IMR-90 (cell line): ENCODE results near the gene ANKH. TPM values are rescaled to one million over a fixed set of nuclear protein-coding genes. Genes with fewer than 3 reads are reported as not detected.

Experiments used
- ATAC-seq: fragments of 200-7000 bp; cut with Tn5 transposase; 2 replicates; pipeline ENCODE4 v1.9.1; 2020; ENCODE audit warnings: low read depth, mild to moderate bottlenecking, moderate library complexity
- BruUV-seq: library from RNA; stranded (reverse); fragments of 400-500 nt; replicated peaks from 2 replicates; lab custom pipeline; 2021; lab: Mats Ljungman, UMichigan
- CTCF ChIA-PET: fragments of 300-600 bp; formaldehyde crosslinking; extraction: SDS; loops from one replicate; lab custom pipeline; 2021; ENCODE audit warnings: antibody characterized with exemption; lab: Yijun Ruan, JAX
- POLR2A ChIA-PET: fragments of 300-600 bp; sonication (Branson Sonifier 250); formaldehyde crosslinking; loops from one replicate; lab custom pipeline; 2022; ENCODE audit warnings: antibody characterized with exemption; ENCODE audit not compliant: unreplicated experiment; lab: Charles Lee
- DNase-seq: peaks from one replicate; pipeline ENCODE4 v3.0.0; 2013
- H2AFZ ChIP-seq: replicated peaks from 2 replicates; pipeline ENCODE3; 2013; ENCODE audit warnings: low read length, mild to moderate bottlenecking; ENCODE audit not compliant: poor library complexity
- H2AK5ac ChIP-seq: 2 replicates; pipeline ENCODE4 v1.6.1; 2013; ENCODE audit warnings: low read depth, low read length, inconsistent platforms
- H2AK9ac ChIP-seq: replicated peaks from 2 replicates; pipeline ENCODE3; 2013; ENCODE audit warnings: mild to moderate bottlenecking, low read depth, low read length, moderate library complexity; ENCODE audit not compliant: poor library complexity
- H2BK120ac ChIP-seq: 2 replicates; pipeline ENCODE4 v1.6.1; 2013; ENCODE audit warnings: low read depth, low read length, inconsistent platforms
- H2BK15ac ChIP-seq: 3 replicates; pipeline ENCODE4 v1.6.1; 2013; ENCODE audit warnings: low read depth, low read length, inconsistent platforms
- H2BK20ac ChIP-seq: 2 replicates; pipeline ENCODE4 v1.6.1; 2013; ENCODE audit warnings: low read depth, mild to moderate bottlenecking, inconsistent platforms, low read length, moderate library complexity
- H2BK5ac ChIP-seq: 2 replicates; pipeline ENCODE4 v1.6.1; 2013; ENCODE audit warnings: mild to moderate bottlenecking, low read depth, low read length, inconsistent platforms; ENCODE audit not compliant: poor library complexity, severe bottlenecking
- H3K14ac ChIP-seq: replicated peaks from 2 replicates; pipeline ENCODE4 v1.6.1; 2013; ENCODE audit warnings: low read depth, low read length, inconsistent platforms
- H3K18ac ChIP-seq: 2 replicates; pipeline ENCODE4 v1.6.1; 2013; ENCODE audit warnings: low read depth, low read length, control low read depth
- H3K23ac ChIP-seq: 2 replicates; pipeline ENCODE4 v1.6.1; 2013; ENCODE audit warnings: low read depth, low read length, inconsistent platforms
- H3K27ac ChIP-seq: 2 replicates; pipeline ENCODE4 v1.5.1; 2013; ENCODE audit warnings: mild to moderate bottlenecking, control low read depth, low read length; ENCODE audit not compliant: insufficient read depth
- H3K27me3 ChIP-seq: 2 replicates; pipeline ENCODE4 v1.6.1; 2013; ENCODE audit warnings: low read length; ENCODE audit not compliant: control insufficient read depth, insufficient read depth
- H3K36me3 ChIP-seq: 2 replicates; pipeline ENCODE4 v1.6.1; 2013; ENCODE audit warnings: low read length, mixed read lengths; ENCODE audit not compliant: control insufficient read depth, insufficient read depth
- H3K4ac ChIP-seq: 2 replicates; pipeline ENCODE4 v1.6.1; 2013; ENCODE audit warnings: low read depth, low read length, inconsistent platforms
- H3K4me1 ChIP-seq: 2 replicates; pipeline ENCODE4 v1.6.1; 2013; ENCODE audit warnings: low read length, mixed read lengths; ENCODE audit not compliant: control insufficient read depth, insufficient read depth
- H3K4me2 ChIP-seq: 2 replicates; pipeline ENCODE4 v1.6.1; 2013; ENCODE audit warnings: low read depth, mild to moderate bottlenecking, control low read depth, low read length, moderate library complexity
- H3K4me3 ChIP-seq: 2 replicates; pipeline ENCODE4 v1.5.1; 2013; ENCODE audit warnings: low read depth, mild to moderate bottlenecking, control low read depth, low read length, moderate library complexity; ENCODE audit not compliant: insufficient read depth
- H3K56ac ChIP-seq: 2 replicates; pipeline ENCODE4 v1.6.1; 2013; ENCODE audit warnings: low read length, inconsistent platforms; ENCODE audit not compliant: insufficient read depth; ENCODE audit errors: extremely low read depth
- H3K79me1 ChIP-seq, 2 experiments: 2 replicates each; pipeline ENCODE4 v1.6.1; 2013; ENCODE audit warnings: low read length in 2 of 2, inconsistent platforms in 1 of 2, low read depth in 1 of 2
- H3K9ac ChIP-seq: 2 replicates; pipeline ENCODE4 v1.6.1; 2013; ENCODE audit warnings: low read depth, low read length, control low read depth
- H3K9me1 ChIP-seq: 2 replicates; pipeline ENCODE4 v1.6.1; 2013; ENCODE audit warnings: low read length, inconsistent platforms; ENCODE audit not compliant: insufficient read depth
- H3K9me3 ChIP-seq: 2 replicates; pipeline ENCODE4 v1.6.1; 2013; ENCODE audit warnings: low read length; ENCODE audit not compliant: control insufficient read depth, insufficient read depth
- H4K20me1 ChIP-seq: 2 replicates; pipeline ENCODE4 v1.6.1; 2013; ENCODE audit warnings: low read length, inconsistent platforms; ENCODE audit not compliant: insufficient read depth
- H4K5ac ChIP-seq: 2 replicates; pipeline ENCODE4 v1.6.1; 2013; ENCODE audit warnings: mild to moderate bottlenecking, low read depth, low read length, control low read depth
- H4K8ac ChIP-seq, 2 experiments: 2 replicates each; pipeline ENCODE4 v1.6.1; 2013; ENCODE audit warnings: low read depth in 2 of 2, low read length in 2 of 2, control low read depth in 1 of 2, inconsistent platforms in 1 of 2
- H4K91ac ChIP-seq: 2 replicates; pipeline ENCODE4 v1.6.1; 2013; ENCODE audit warnings: low read depth, low read length, inconsistent platforms; ENCODE audit not compliant: insufficient read depth
- BHLHE40 ChIP-seq: fragments of 150-350 bp; IDR thresholded peaks from 2 replicates; pipeline ENCODE4 v1.6.1; 2016; ENCODE audit warnings: mild to moderate bottlenecking, low read depth, low read length
- CEBPB ChIP-seq: IDR thresholded peaks from 2 replicates; pipeline ENCODE4 v1.6.1; 2012; ENCODE audit warnings: low read depth, low read length, improper control_type of control experiment
- CHD1 ChIP-seq: IDR thresholded peaks from 2 replicates; pipeline ENCODE4 v1.6.1; 2012; ENCODE audit warnings: low read depth, low read length, improper control_type of control experiment
- FOS ChIP-seq: fragments of 150-350 bp; IDR thresholded peaks from 2 replicates; pipeline ENCODE4 v1.6.1; 2016; ENCODE audit warnings: low read depth, low read length
- MAFK ChIP-seq: IDR thresholded peaks from 2 replicates; pipeline ENCODE4 v1.6.1; 2012; ENCODE audit warnings: low read depth, low read length, improper control_type of control experiment
- MXI1 ChIP-seq: IDR thresholded peaks from 2 replicates; pipeline ENCODE4 v1.6.1; 2012; ENCODE audit warnings: low read depth, mild to moderate bottlenecking, low read length, moderate library complexity, borderline replicate concordance
- NFE2L2 ChIP-seq: fragments of 150-350 bp; IDR thresholded peaks from 2 replicates; pipeline ENCODE4 v1.6.1; 2016; ENCODE audit warnings: low read depth, mild to moderate bottlenecking, low read length
- POLR2A ChIP-seq: IDR thresholded peaks from 2 replicates; pipeline ENCODE4 v1.6.1; 2012; ENCODE audit warnings: mild to moderate bottlenecking, low read depth, low read length
- RAD21 ChIP-seq: IDR thresholded peaks from 2 replicates; pipeline ENCODE4 v1.6.1; 2012; ENCODE audit warnings: low read length, improper control_type of control experiment
- RCOR1 ChIP-seq: IDR thresholded peaks from 2 replicates; pipeline ENCODE4 v1.6.1; 2012; ENCODE audit warnings: mild to moderate bottlenecking, low read length, improper control_type of control experiment; ENCODE audit not compliant: insufficient replicate concordance
- RFX5 ChIP-seq: IDR thresholded peaks from 2 replicates; pipeline ENCODE4 v1.8.0; 2012; ENCODE audit warnings: low read depth, mild to moderate bottlenecking, low read length, moderate library complexity
- SMC3 ChIP-seq: fragments of 150-350 bp; IDR thresholded peaks from 2 replicates; pipeline ENCODE4 v1.6.1; 2016; ENCODE audit warnings: low read depth, mild to moderate bottlenecking, antibody characterized with exemption, low read length, moderate library complexity
- WGBS, 2 experiments: methylation state at CpG; one replicate each; pipeline versions ENCODE4 v1.1.5 to v1.1.7; 2013; ENCODE audit warnings: missing lambda C conversion rate in 2 of 2; ENCODE audit not compliant: insufficient read length in 1 of 2; ENCODE audit errors: extremely low coverage in 2 of 2; 5-methylcytosine and 5-hydroxymethylcytosine counted together
- dilution Hi-C: fragments of 300-500 bp; cut with HindIII; formaldehyde crosslinking; loops from one replicate; pipeline ENCODE4 v1.14.3; 2018; ENCODE audit warnings: low sequenced_read_pairs; ENCODE audit not compliant: unreplicated experiment
- in situ Hi-C: fragments of 300-500 bp; cut with MboI; formaldehyde crosslinking; loops from 3 replicates; pipeline ENCODE4 v1.14.3; 2019; ENCODE audit warnings: low sequenced_read_pairs, inconsistent platforms, mixed read lengths
- intact Hi-C: fragments of 100-400 bp; cut with micrococcal nuclease; formaldehyde crosslinking; loops from 2 replicates; pipeline ENCODE4 v1.10.0; 2022
- polyA plus RNA-seq, 3 experiments: library from polyadenylated mRNA; depleted of rRNA; stranded (reverse); fragments of >200 nt; gene quantifications; 2 replicates each; pipeline ENCODE4 v1.2.3, GENCODE V29; 2012; ENCODE audit warnings: low replicate concordance in 1 of 3
- total RNA-seq: library from RNA; depleted of rRNA; stranded (reverse); fragments of >200 nt; gene quantifications from 2 replicates; pipeline ENCODE4 v1.2.3, GENCODE V29; 2012
- TF ChIP-seq, protein P1 (sequence below): fragments of 150-350 bp; IDR thresholded peaks from 2 replicates; pipeline ENCODE4 v1.6.1; 2016; ENCODE audit warnings: low read depth, mild to moderate bottlenecking, low read length, moderate library complexity, borderline replicate concordance
- TF ChIP-seq, protein P2 (sequence below): conservative IDR thresholded peaks from 2 replicates; pipeline ENCODE4 v1.5.1; 2012; ENCODE audit warnings: mild to moderate bottlenecking, low read depth, low read length, improper control_type of control experiment
- TF ChIP-seq, protein P3 (sequence below): fragments of 150-350 bp; IDR thresholded peaks from 2 replicates; pipeline ENCODE4 v1.6.1; 2017; ENCODE audit warnings: mild to moderate bottlenecking, antibody characterized with exemption, low read length, low read depth

The ANKH gene
- total and polyA plus RNA-seq, 2 of the 4 experiments (the other 2 are of a cell fraction) = 5.2 to 17.2 TPM

DNA sequence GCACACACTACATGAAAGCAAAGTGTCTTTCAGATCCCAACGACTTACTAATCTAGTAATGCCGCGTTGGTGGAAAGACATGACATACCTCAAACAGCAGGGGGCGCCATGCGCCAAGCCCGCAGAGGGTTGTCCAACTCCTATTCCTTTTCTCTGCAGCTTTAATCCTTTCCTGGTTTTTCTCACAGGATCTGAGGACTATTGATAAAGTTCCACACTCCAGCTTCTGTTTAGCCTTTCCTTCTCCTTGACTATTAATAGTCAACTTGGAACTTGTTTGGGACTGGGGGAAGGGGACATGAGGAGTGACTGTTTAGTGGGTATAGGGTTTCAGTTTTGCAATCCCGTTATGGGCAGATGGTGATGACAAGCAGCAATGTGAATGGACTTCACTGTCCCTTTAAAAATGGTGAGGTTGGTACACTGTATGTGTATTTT is 144.1 kb downstream of the ANKH start:
- BruUV-seq = no TSS peak
- Histone ChIP-seq H3K9ac (no peak overlapping the region), H4K20me1 (no peaks in the 10 kb centered on the region), H3K27me3 (no peaks in the 10 kb centered on the region), H2BK15ac (0 out of 3 replicates have a peak overlapping the region, but pooled peaks have one; percentile 2), H2AK5ac (no peak overlapping the region), H4K5ac (no peak overlapping the region), H2AK9ac (no peak overlapping the region), H3K4me3 (no peak overlapping the region), H3K9me3 (no peaks in the 10 kb centered on the region), H4K8ac (0 out of 4 replicates have a peak overlapping the region, but pooled peaks of 1 of the 2 experiments have one; percentile 4), H3K4me2 (no peak overlapping the region), H3K56ac (no peak overlapping the region), H3K4ac (no peak overlapping the region), H3K79me1 (peaks cover 0 to 12% of the 10 kb centered on the region in 2 experiments; a peak in 1 of 4 replicates), H2BK5ac (no peak overlapping the region), H4K91ac (no peak overlapping the region), H3K14ac (0 out of 2 replicates have a peak overlapping the region, but pooled peaks have one; percentile 21), H3K9me1 (peaks cover 11% of the 10 kb centered on the region), H2BK120ac (peak overlapping the region; percentile 13; the same call in 1 of the 2 replicates), H3K23ac (no peak overlapping the region), H3K4me1 (peaks cover 10% of the 10 kb centered on the region), H3K27ac (no peak overlapping the region), H2AFZ (no peak overlapping the region), H2BK20ac (no peak overlapping the region), H3K36me3 (no peaks in the 10 kb centered on the region), H3K18ac (no peak overlapping the region)
- dilution Hi-C loops = no loop called here
- in situ Hi-C loops = no loop called here
- ATAC-seq (peak; percentile 84), DNase-seq (peak; percentile 81)
- intact Hi-C loops = loop anchor here (1.0 to 5.0 kb wide), 7 partner anchors 42 to 455 kb away; partner anchors contain the start of gene ANKH
- ChIA-PET CTCF (interaction anchor here (0.6 to 4.0 kb wide), 14 partner anchors 19 to 287 kb away, joined by 3 to 30 read pairs (median 4); partner anchors contain the start of gene ANKH), POLR2A (no interaction called here)
- WGBS, 2 experiments = 15% methylated on average over 4 of the region's 7 CpGs; no CpG with 5 or more reads in 1 of the 2 experiments
- peak; percentile 99 for TF ChIP-seq RAD21
- peak; percentile 55; the same call in 1 of the 2 replicates for TF ChIP-seq CEBPB
- no peak for TF ChIP-seq RCOR1
- TF ChIP-seq NFE2L2 = no peak
- no peak for TF ChIP-seq RFX5
- peak; percentile 99 for TF ChIP-seq SMC3
- no peak for TF ChIP-seq FOS
- TF ChIP-seq POLR2A = peak; percentile 52; the same call in 1 of the 2 replicates
- 0 out of 2 replicates have a peak, but pooled peaks have one; percentile 11 for TF ChIP-seq BHLHE40
- TF ChIP-seq MXI1 = no peak
- TF ChIP-seq CHD1 = no peak
- TF ChIP-seq, protein P1, sequence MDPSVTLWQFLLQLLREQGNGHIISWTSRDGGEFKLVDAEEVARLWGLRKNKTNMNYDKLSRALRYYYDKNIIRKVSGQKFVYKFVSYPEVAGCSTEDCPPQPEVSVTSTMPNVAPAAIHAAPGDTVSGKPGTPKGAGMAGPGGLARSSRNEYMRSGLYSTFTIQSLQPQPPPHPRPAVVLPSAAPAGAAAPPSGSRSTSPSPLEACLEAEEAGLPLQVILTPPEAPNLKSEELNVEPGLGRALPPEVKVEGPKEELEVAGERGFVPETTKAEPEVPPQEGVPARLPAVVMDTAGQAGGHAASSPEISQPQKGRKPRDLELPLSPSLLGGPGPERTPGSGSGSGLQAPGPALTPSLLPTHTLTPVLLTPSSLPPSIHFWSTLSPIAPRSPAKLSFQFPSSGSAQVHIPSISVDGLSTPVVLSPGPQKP = no peak
- TF ChIP-seq, protein P2, sequence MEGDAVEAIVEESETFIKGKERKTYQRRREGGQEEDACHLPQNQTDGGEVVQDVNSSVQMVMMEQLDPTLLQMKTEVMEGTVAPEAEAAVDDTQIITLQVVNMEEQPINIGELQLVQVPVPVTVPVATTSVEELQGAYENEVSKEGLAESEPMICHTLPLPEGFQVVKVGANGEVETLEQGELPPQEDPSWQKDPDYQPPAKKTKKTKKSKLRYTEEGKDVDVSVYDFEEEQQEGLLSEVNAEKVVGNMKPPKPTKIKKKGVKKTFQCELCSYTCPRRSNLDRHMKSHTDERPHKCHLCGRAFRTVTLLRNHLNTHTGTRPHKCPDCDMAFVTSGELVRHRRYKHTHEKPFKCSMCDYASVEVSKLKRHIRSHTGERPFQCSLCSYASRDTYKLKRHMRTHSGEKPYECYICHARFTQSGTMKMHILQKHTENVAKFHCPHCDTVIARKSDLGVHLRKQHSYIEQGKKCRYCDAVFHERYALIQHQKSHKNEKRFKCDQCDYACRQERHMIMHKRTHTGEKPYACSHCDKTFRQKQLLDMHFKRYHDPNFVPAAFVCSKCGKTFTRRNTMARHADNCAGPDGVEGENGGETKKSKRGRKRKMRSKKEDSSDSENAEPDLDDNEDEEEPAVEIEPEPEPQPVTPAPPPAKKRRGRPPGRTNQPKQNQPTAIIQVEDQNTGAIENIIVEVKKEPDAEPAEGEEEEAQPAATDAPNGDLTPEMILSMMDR = peak; percentile 98
- TF ChIP-seq, protein P3, sequence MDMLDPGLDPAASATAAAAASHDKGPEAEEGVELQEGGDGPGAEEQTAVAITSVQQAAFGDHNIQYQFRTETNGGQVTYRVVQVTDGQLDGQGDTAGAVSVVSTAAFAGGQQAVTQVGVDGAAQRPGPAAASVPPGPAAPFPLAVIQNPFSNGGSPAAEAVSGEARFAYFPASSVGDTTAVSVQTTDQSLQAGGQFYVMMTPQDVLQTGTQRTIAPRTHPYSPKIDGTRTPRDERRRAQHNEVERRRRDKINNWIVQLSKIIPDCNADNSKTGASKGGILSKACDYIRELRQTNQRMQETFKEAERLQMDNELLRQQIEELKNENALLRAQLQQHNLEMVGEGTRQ = no peak
- TF ChIP-seq MAFK = no peak
